Panc1 (cell line): ENCODE data around the gene MT1H.

Source experiments
- POLR2AphosphoS5 ChIP-seq: IDR thresholded peaks from 2 replicates; pipeline ENCODE4 v1.6.1; 2012; ENCODE audit warnings: mild to moderate bottlenecking, low read depth, low read length, moderate library complexity
- TF ChIP-seq, protein P1 (sequence below): fragments of 450-650 bp; IDR thresholded peaks from 2 replicates; pipeline ENCODE4 v1.5.1; 2017; ENCODE audit warnings: mild to moderate bottlenecking

DNA sequence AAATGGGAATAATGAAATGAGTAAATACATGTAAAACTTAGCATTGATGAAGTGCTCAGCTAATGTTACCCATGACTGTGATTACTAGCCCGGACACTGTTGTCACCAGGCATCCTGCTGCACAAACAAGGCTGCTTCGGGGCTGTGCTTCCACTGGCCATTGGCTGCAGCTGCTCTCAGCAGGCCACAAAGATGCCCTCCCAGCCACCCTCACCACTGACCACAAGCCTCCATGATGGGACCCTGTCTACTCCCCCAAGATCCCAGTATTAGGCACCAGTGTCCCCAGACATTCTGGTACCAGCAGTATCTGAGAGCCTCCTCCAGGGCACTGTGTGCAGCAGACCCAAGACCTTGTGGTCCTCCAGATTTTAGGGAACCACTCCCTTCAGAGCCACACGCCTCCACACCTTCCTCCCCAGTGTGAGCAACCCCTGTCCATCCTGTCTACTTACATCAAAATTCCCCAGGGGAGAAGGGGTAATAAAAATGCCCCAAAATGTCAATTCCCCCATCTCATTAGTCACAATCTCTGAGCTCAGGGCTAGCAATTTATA is 40.6 kb downstream of the MT1H start:
- TF ChIP-seq, protein P1, sequence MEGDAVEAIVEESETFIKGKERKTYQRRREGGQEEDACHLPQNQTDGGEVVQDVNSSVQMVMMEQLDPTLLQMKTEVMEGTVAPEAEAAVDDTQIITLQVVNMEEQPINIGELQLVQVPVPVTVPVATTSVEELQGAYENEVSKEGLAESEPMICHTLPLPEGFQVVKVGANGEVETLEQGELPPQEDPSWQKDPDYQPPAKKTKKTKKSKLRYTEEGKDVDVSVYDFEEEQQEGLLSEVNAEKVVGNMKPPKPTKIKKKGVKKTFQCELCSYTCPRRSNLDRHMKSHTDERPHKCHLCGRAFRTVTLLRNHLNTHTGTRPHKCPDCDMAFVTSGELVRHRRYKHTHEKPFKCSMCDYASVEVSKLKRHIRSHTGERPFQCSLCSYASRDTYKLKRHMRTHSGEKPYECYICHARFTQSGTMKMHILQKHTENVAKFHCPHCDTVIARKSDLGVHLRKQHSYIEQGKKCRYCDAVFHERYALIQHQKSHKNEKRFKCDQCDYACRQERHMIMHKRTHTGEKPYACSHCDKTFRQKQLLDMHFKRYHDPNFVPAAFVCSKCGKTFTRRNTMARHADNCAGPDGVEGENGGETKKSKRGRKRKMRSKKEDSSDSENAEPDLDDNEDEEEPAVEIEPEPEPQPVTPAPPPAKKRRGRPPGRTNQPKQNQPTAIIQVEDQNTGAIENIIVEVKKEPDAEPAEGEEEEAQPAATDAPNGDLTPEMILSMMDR: no peak
- TF ChIP-seq POLR2AphosphoS5: no peak
